B cell (primary cell): ENCODE data around the gene SRBD1. TPM values are rescaled to one million over a fixed set of nuclear protein-coding genes. Genes with fewer than 3 reads are reported as not detected.

Experiments
- ATAC-seq: fragments of 200-7000 bp; cut with Tn5 transposase; one replicate; pipeline ENCODE4 v1.10.0; 2021; ENCODE audit warnings: low read depth, mild to moderate bottlenecking, moderate number of reproducible peaks, moderate library complexity
- CTCF ChIA-PET: fragments of 350-600 bp; sonication (Branson Sonifier 250); formaldehyde crosslinking; loops from one replicate; lab custom pipeline; 2021; ENCODE audit warnings: antibody characterized with exemption, inconsistent platforms; lab: Charles Lee
- POLR2A ChIA-PET: fragments of 350-600 bp; sonication (Branson Sonifier 250); formaldehyde crosslinking; loops from one replicate; lab custom pipeline; 2021; ENCODE audit warnings: antibody characterized with exemption; lab: Charles Lee
- DNase-seq: peaks from one replicate; pipeline ENCODE4 v3.0.0; 2013
- H2AFZ ChIP-seq: 2 replicates; pipeline ENCODE4 v1.6.1; 2012; ENCODE audit warnings: mild to moderate bottlenecking, low read depth, low read length; ENCODE audit not compliant: insufficient read depth, poor library complexity, severe bottlenecking
- H3K27ac ChIP-seq, 2 donors: 1 replicate in 1 of 2; 2 replicates in 1 of 2; pipeline ENCODE4 v1.5.1; 2012 to 2013; ENCODE audit warnings: low read length in 2 of 2, mild to moderate bottlenecking in 2 of 2, moderate library complexity in 1 of 2
- H3K27me3 ChIP-seq, 4 experiments: fragments of 200-600 bp in 1 of 4; sonication (generic) in 1 of 4; replicated peaks in 1 of 4; 1 replicate in 2 of 4; 2 replicates in 2 of 4; pipeline versions ENCODE4 v1.6.1 to v1.7.0; 2013 to 2016; ENCODE audit warnings: low read length in 3 of 4, mild to moderate bottlenecking in 2 of 4, mixed read lengths in 1 of 4, moderate library complexity in 1 of 4; ENCODE audit not compliant: insufficient read depth in 4 of 4, control insufficient read depth in 3 of 4; ENCODE audit errors: control extremely low read depth in 1 of 4
- H3K36me3 ChIP-seq, 2 experiments: replicated peaks in 1 of 2; 1 replicate in 1 of 2; 2 replicates in 1 of 2; pipeline versions ENCODE4 v1.6.1 to v1.7.1; 2013; ENCODE audit warnings: low read length in 1 of 2; ENCODE audit not compliant: insufficient read depth in 2 of 2, control insufficient read depth in 1 of 2; ENCODE audit errors: control extremely low read depth in 1 of 2, extremely low read depth in 1 of 2
- H3K4me1 ChIP-seq, 2 donors: fragments of 200-600 bp in 1 of 2; sonication (generic) in 1 of 2; 1 replicate in 1 of 2; 2 replicates in 1 of 2; pipeline versions ENCODE4 v1.5.1 to v1.6.1; 2013 to 2017; ENCODE audit warnings: low read length in 2 of 2; ENCODE audit not compliant: control insufficient read depth in 2 of 2, insufficient read depth in 2 of 2
- H3K4me2 ChIP-seq: replicated peaks from 2 replicates; pipeline ENCODE3; 2012; ENCODE audit warnings: mild to moderate bottlenecking, low read depth, low read length; ENCODE audit not compliant: poor library complexity, severe bottlenecking
- H3K4me3 ChIP-seq, 5 experiments: fragments of 200-600 bp in 1 of 5; sonication (generic) in 1 of 5; 1 replicate in 3 of 5; 2 replicates in 2 of 5; pipeline versions ENCODE4 v1.5.1 to v1.7.0; 2011 to 2016; ENCODE audit warnings: low read length in 4 of 5, mild to moderate bottlenecking in 4 of 5, low read depth in 2 of 5, control low read depth in 1 of 5, moderate library complexity in 1 of 5; ENCODE audit not compliant: insufficient read depth in 1 of 5; ENCODE audit errors: control extremely low read depth in 1 of 5, extremely low read depth in 1 of 5
- H3K79me2 ChIP-seq: fragments of 200-600 bp; sonication (generic); one replicate; pipeline ENCODE4 v1.6.0; 2016; ENCODE audit warnings: low read length; ENCODE audit not compliant: control insufficient read depth, insufficient read depth
- H3K9ac ChIP-seq: fragments of 200-600 bp; sonication (generic); 2 replicates; pipeline ENCODE4 v1.6.1; 2017; ENCODE audit warnings: mild to moderate bottlenecking, low read length, moderate library complexity
- H3K9me3 ChIP-seq, 3 donors: one replicate each; pipeline versions ENCODE4 v1.6.1 to v1.7.1; 2013; ENCODE audit warnings: low read length in 2 of 3; ENCODE audit not compliant: control insufficient read depth in 2 of 3, insufficient read depth in 1 of 3; ENCODE audit errors: control extremely low read depth in 1 of 3
- H4K20me1 ChIP-seq: 2 replicates; pipeline ENCODE4 v1.6.0; 2012; ENCODE audit warnings: mild to moderate bottlenecking, low read length; ENCODE audit not compliant: insufficient read depth, control insufficient read depth, poor library complexity, severe bottlenecking
- H3K27ac Mint-ChIP-seq: one replicate; pipeline ENCODE4 v1.8.0; 2021; ENCODE audit warnings: mixed read lengths
- H3K27me3 Mint-ChIP-seq: one replicate; pipeline ENCODE4 v1.8.0; 2021; ENCODE audit warnings: mixed read lengths
- H3K4me1 Mint-ChIP-seq: one replicate; pipeline ENCODE4 v1.8.0; 2021; ENCODE audit warnings: mixed read lengths
- H3K4me3 Mint-ChIP-seq: one replicate; pipeline ENCODE4 v1.8.0; 2021; ENCODE audit warnings: mixed read lengths
- H3K9me3 Mint-ChIP-seq: one replicate; pipeline ENCODE4 v1.8.0; 2022; ENCODE audit warnings: mixed read lengths; ENCODE audit not compliant: insufficient read depth
- CTCF ChIP-seq: fragments of 200-600 bp; IDR thresholded peaks from one replicate; pipeline ENCODE4 v1.8.0; 2022; ENCODE audit warnings: antibody characterized with exemption, mild to moderate bottlenecking
- EZH2 ChIP-seq: IDR thresholded peaks from 2 replicates; pipeline ENCODE4 v1.6.1; 2012; ENCODE audit warnings: borderline replicate concordance, low read depth, mild to moderate bottlenecking, moderate library complexity, low read length; ENCODE audit not compliant: insufficient read depth, poor library complexity, severe bottlenecking
- WGBS: methylation state at CpG from one replicate; pipeline ENCODE4 v1.1.5; 2013; ENCODE audit warnings: missing lambda C conversion rate; ENCODE audit not compliant: insufficient coverage; 5-methylcytosine and 5-hydroxymethylcytosine counted together
- intact Hi-C: fragments of 100-400 bp; cut with micrococcal nuclease; formaldehyde crosslinking; loops from one replicate; pipeline ENCODE4 v1.10.0; 2022
- polyA plus RNA-seq: library from polyadenylated mRNA; depleted of rRNA; stranded (reverse); fragments of >200 nt; gene quantifications from 2 replicates; pipeline ENCODE4 v1.2.3, GENCODE V29; 2012
- total RNA-seq, 2 donors: library from RNA; stranded (reverse); fragments of 120-200 nt in 1 of 2; gene quantifications; 1 replicate in 1 of 2; 2 replicates in 1 of 2; pipeline versions ENCODE4 v1.2.3 to v1.2.4, GENCODE V29; 2013 to 2022

SRBD1 gene
- total and polyA plus RNA-seq, 2 donors (not counting 1 experiment from before 2014, with no cell fraction given), result 6.2 to 27.1 TPM

GRCh38 chr2:45382744-45383143 is 228.3 kb downstream of the SRBD1 start:
- no peak overlapping the region for H3K27ac Mint-ChIP-seq
- CTCF ChIA-PET, result interaction anchor here (1.3 kb wide), 1 partner anchor 8 kb away, joined by 3 read pairs; no protein-coding TSS in a partner anchor
- Histone ChIP-seq H3K79me2 (no peaks in the 10 kb centered on the region), H3K27ac (no peak overlapping the region), H3K4me3 (no peak overlapping the region), H3K4me1 (no peaks in the 10 kb centered on the region), H3K9ac (no peak overlapping the region), H3K27me3 (no peaks in the 10 kb centered on the region), H3K4me2 (no peak overlapping the region), H4K20me1 (no peaks in the 10 kb centered on the region), H3K9me3 (no peaks in the 10 kb centered on the region), H3K36me3 (peaks cover 3 to 4% of the 10 kb centered on the region in 2 experiments), H2AFZ (no peak overlapping the region)
- DNase-seq (no peak), ATAC-seq (no peak)
- H3K27me3 Mint-ChIP-seq, result no peaks in the 10 kb centered on the region
- no CpG with 5 or more reads among the region's 1 CpG for WGBS
- TF ChIP-seq EZH2 (no peak), CTCF (no peak)
- POLR2A ChIA-PET, result no interaction called here
- intact Hi-C loops, result no loop called here
- H3K9me3 Mint-ChIP-seq, result no peaks in the 10 kb centered on the region
- H3K4me1 Mint-ChIP-seq, result no peaks in the 10 kb centered on the region
- no peak overlapping the region for H3K4me3 Mint-ChIP-seq

GRCh38 chr2:45380131-45380836 is 230.8 kb downstream of the SRBD1 start:
- Histone ChIP-seq H3K4me3 (no peak overlapping the region), H3K36me3 (no peaks in the 10 kb centered on the region), H3K4me2 (no peak overlapping the region), H3K27me3 (no peaks in the 10 kb centered on the region), H3K9me3 (no peaks in the 10 kb centered on the region), H3K4me1 (no peaks in the 10 kb centered on the region), H4K20me1 (no peaks in the 10 kb centered on the region), H3K79me2 (no peaks in the 10 kb centered on the region), H3K9ac (no peak overlapping the region), H2AFZ (no peak overlapping the region), H3K27ac (no peak overlapping the region)
- POLR2A ChIA-PET, result no interaction called here
- Mint-ChIP-seq H3K9me3 (no peaks in the 10 kb centered on the region), H3K27ac (no peak overlapping the region), H3K4me1 (no peaks in the 10 kb centered on the region), H3K4me3 (no peak overlapping the region), H3K27me3 (no peaks in the 10 kb centered on the region)
- ATAC-seq (no peak), DNase-seq (no peak)
- intact Hi-C loops, result no loop called here
- CTCF ChIA-PET, result no interaction called here
- no peak for TF ChIP-seq CTCF
- no peak for TF ChIP-seq EZH2
- WGBS, result 90% methylated on average over 2 of the region's 3 CpGs
